Measurements from ENCODE around the gene CTIF. TPM values are rescaled to one million over a fixed set of nuclear protein-coding genes. Genes with fewer than 3 reads are reported as not detected.
A peak's percentile ranks its signal among the peaks of the same experiment; 100 is the strongest.
"Not testable (repeated sequence)": the region's sequence is repeated elsewhere in the genome, so short reads cannot be mapped to it uniquely, and the experiment has no call there.

CTIF gene
- polyA plus RNA-seq, 4 donors: 8.1 to 22.6 (median 11.3) TPM

GRCh38 chr18:48709371-48710062 is 170.7 kb downstream of the CTIF start:
- no peaks in the 10 kb centered on the region for H3K9me3 ChIP-seq (ENCODE audit: control insufficient read depth in 2 of 2, insufficient read depth in 1 of 2, low read depth in 1 of 2, low read length in 1 of 2)
- no peak for FAIRE-seq
- H3K4me3 ChIP-seq (ENCODE audit: low read depth in 1 of 3, low read length in 3 of 3): no peak overlapping the region
- H3K27me3 ChIP-seq (ENCODE audit: control insufficient read depth in 3 of 3, insufficient read depth in 3 of 3, low read length in 3 of 3): no peaks in the 10 kb centered on the region
- DNase-seq: no peak
- H3K36me3 ChIP-seq (ENCODE audit: control insufficient read depth in 3 of 3, insufficient read depth in 2 of 3, low read depth in 1 of 3, low read length in 3 of 3): peaks cover 0 to 20% (median 0%) of the 10 kb centered on the region in 3 donors
- WGBS, 3 donors: 82 to 96% (median 86%) methylated on average over 12 of the region's 12 CpGs
- H3K4me1 ChIP-seq (ENCODE audit: control insufficient read depth in 3 of 3, insufficient read depth in 2 of 3, low read depth in 1 of 3, low read length in 2 of 3): peaks cover 0 to 5% (median 0%) of the 10 kb centered on the region in 3 donors
- H3K27ac ChIP-seq (ENCODE audit: low read depth in 1 of 3, low read length in 2 of 3): peak overlapping the region in 1 of 3 donors; percentile 27

- peak; percentile 26 to 66 for DNase-seq
- no peak for FAIRE-seq
- no peak overlapping the region for H3K27ac ChIP-seq (ENCODE audit: low read depth in 1 of 3, low read length in 2 of 3)
- H3K36me3 ChIP-seq (ENCODE audit: control insufficient read depth in 3 of 3, insufficient read depth in 2 of 3, low read depth in 1 of 3, low read length in 3 of 3): peaks cover 0 to 17% (median 0%) of the 10 kb centered on the region in 3 donors
- peaks cover 0 to 22% (median 5%) of the 10 kb centered on the region in 3 donors for H3K4me1 ChIP-seq (ENCODE audit: control insufficient read depth in 3 of 3, insufficient read depth in 2 of 3, low read depth in 1 of 3, low read length in 2 of 3)
- H3K4me3 ChIP-seq (ENCODE audit: low read depth in 1 of 3, low read length in 3 of 3): no peak overlapping the region
- H3K27me3 ChIP-seq (ENCODE audit: control insufficient read depth in 3 of 3, insufficient read depth in 3 of 3, low read length in 3 of 3): no peaks in the 10 kb centered on the region
- 76 to 80% (median 77%) methylated on average over 15 of the region's 15 CpGs for WGBS, 3 donors
- no peaks in the 10 kb centered on the region for H3K9me3 ChIP-seq (ENCODE audit: control insufficient read depth in 2 of 2, insufficient read depth in 1 of 2, low read depth in 1 of 2, low read length in 1 of 2)
Measured at GRCh38 chr18:48711651-48712486, 173.0 kb downstream of the CTIF start.

GRCh38 chr18:48713309-48713708 is 174.5 kb downstream of the CTIF start:
- no peak overlapping the region for H3K27ac ChIP-seq (ENCODE audit: low read depth in 1 of 3, low read length in 2 of 3)
- WGBS, 3 donors: 86 to 95% (median 92%) methylated on average over 14 of the region's 14 CpGs
- FAIRE-seq: no peak

GRCh38 chr18:48714873-48715272 is 176.0 kb downstream of the CTIF start:
- peaks cover 0 to 20% (median 0%) of the 10 kb centered on the region in 3 donors for H3K36me3 ChIP-seq (ENCODE audit: control insufficient read depth in 3 of 3, insufficient read depth in 2 of 3, low read depth in 1 of 3, low read length in 3 of 3)
- no peaks in the 10 kb centered on the region for H3K27me3 ChIP-seq (ENCODE audit: control insufficient read depth in 3 of 3, insufficient read depth in 3 of 3, low read length in 3 of 3)
- no peak overlapping the region for H3K4me3 ChIP-seq (ENCODE audit: low read depth in 1 of 3, low read length in 3 of 3)
- peaks cover 0 to 22% (median 5%) of the 10 kb centered on the region in 3 donors for H3K4me1 ChIP-seq (ENCODE audit: control insufficient read depth in 3 of 3, insufficient read depth in 2 of 3, low read depth in 1 of 3, low read length in 2 of 3)
- H3K9me3 ChIP-seq (ENCODE audit: control insufficient read depth in 2 of 2, insufficient read depth in 1 of 2, low read depth in 1 of 2, low read length in 1 of 2): peaks cover 0 to 4% of the 10 kb centered on the region in 2 donors
- FAIRE-seq: no peak
- DNase-seq: peak; percentile 53 to 67
- no peak overlapping the region for H3K27ac ChIP-seq (ENCODE audit: low read depth in 1 of 3, low read length in 2 of 3)
- 49 to 71% (median 63%) methylated on average over 6 of the region's 6 CpGs for WGBS, 3 donors

More at GRCh38 chr18:48713309-48713708, 174.5 kb downstream of the CTIF start:
- H3K4me3 ChIP-seq (ENCODE audit: low read depth in 1 of 3, low read length in 3 of 3): no peak overlapping the region
- peaks cover 0 to 18% (median 0%) of the 10 kb centered on the region in 3 donors for H3K36me3 ChIP-seq (ENCODE audit: control insufficient read depth in 3 of 3, insufficient read depth in 2 of 3, low read depth in 1 of 3, low read length in 3 of 3)
- H3K9me3 ChIP-seq (ENCODE audit: control insufficient read depth in 2 of 2, insufficient read depth in 1 of 2, low read depth in 1 of 2, low read length in 1 of 2): peaks cover 0 to 2% of the 10 kb centered on the region in 2 donors
- peaks cover 0 to 22% (median 5%) of the 10 kb centered on the region in 3 donors for H3K4me1 ChIP-seq (ENCODE audit: control insufficient read depth in 3 of 3, insufficient read depth in 2 of 3, low read depth in 1 of 3, low read length in 2 of 3)
- no peaks in the 10 kb centered on the region for H3K27me3 ChIP-seq (ENCODE audit: control insufficient read depth in 3 of 3, insufficient read depth in 3 of 3, low read length in 3 of 3)
- DNase-seq: no peak

GRCh38 chr18:48715711-48716361 is 177.0 kb downstream of the CTIF start:
- H3K4me3 ChIP-seq (ENCODE audit: low read depth in 1 of 3, low read length in 3 of 3): no peak overlapping the region
- H3K27ac ChIP-seq (ENCODE audit: low read depth in 1 of 3, low read length in 2 of 3): peak overlapping the region in 1 of 3 donors; percentile 14

GRCh38 chr18:48717227-48717626 is 178.4 kb downstream of the CTIF start:
- not testable (repeated sequence) for H3K9me3 ChIP-seq (ENCODE audit: control insufficient read depth in 2 of 2, insufficient read depth in 1 of 2, low read depth in 1 of 2, low read length in 1 of 2); H3K4me3 ChIP-seq (ENCODE audit: low read depth in 1 of 3, low read length in 3 of 3); DNase-seq; FAIRE-seq; H3K27ac ChIP-seq (ENCODE audit: low read depth in 1 of 3, low read length in 2 of 3); H3K27me3 ChIP-seq (ENCODE audit: control insufficient read depth in 3 of 3, insufficient read depth in 3 of 3, low read length in 3 of 3)
- 93 to 98% (median 96%) methylated on average over 9 of the region's 9 CpGs for WGBS, 3 donors
- H3K36me3 ChIP-seq (ENCODE audit: control insufficient read depth in 3 of 3, insufficient read depth in 2 of 3, low read depth in 1 of 3, low read length in 3 of 3): peaks cover 0 to 19% (median 0%) of the 10 kb centered on the region in 3 donors
- H3K4me1 ChIP-seq (ENCODE audit: control insufficient read depth in 3 of 3, insufficient read depth in 2 of 3, low read depth in 1 of 3, low read length in 2 of 3): peaks cover 0 to 20% (median 5%) of the 10 kb centered on the region in 3 donors

More at GRCh38 chr18:48715711-48716361, 177.0 kb downstream of the CTIF start:
- H3K36me3 ChIP-seq (ENCODE audit: control insufficient read depth in 3 of 3, insufficient read depth in 2 of 3, low read depth in 1 of 3, low read length in 3 of 3): peaks cover 0 to 23% (median 0%) of the 10 kb centered on the region in 3 donors
- H3K4me1 ChIP-seq (ENCODE audit: control insufficient read depth in 3 of 3, insufficient read depth in 2 of 3, low read depth in 1 of 3, low read length in 2 of 3): peaks cover 0 to 22% (median 5%) of the 10 kb centered on the region in 3 donors
- DNase-seq (peak; percentile 24 to 73), FAIRE-seq (no peak)
- peaks cover 0 to 4% of the 10 kb centered on the region in 2 donors for H3K9me3 ChIP-seq (ENCODE audit: control insufficient read depth in 2 of 2, insufficient read depth in 1 of 2, low read depth in 1 of 2, low read length in 1 of 2)
- 30 to 66% (median 53%) methylated on average over 10 of the region's 10 CpGs for WGBS, 3 donors
- no peaks in the 10 kb centered on the region for H3K27me3 ChIP-seq (ENCODE audit: control insufficient read depth in 3 of 3, insufficient read depth in 3 of 3, low read length in 3 of 3)

GRCh38 chr18:48718251-48718959 is 179.6 kb downstream of the CTIF start:
- Histone ChIP-seq H3K9me3 (ENCODE audit: control insufficient read depth in 2 of 2, insufficient read depth in 1 of 2, low read depth in 1 of 2, low read length in 1 of 2) (peaks cover 0 to 4% of the 10 kb centered on the region in 2 donors), H3K4me3 (ENCODE audit: low read depth in 1 of 3, low read length in 3 of 3) (no peak overlapping the region), H3K36me3 (ENCODE audit: control insufficient read depth in 3 of 3, insufficient read depth in 2 of 3, low read depth in 1 of 3, low read length in 3 of 3) (peaks cover 0 to 18% (median 0%) of the 10 kb centered on the region in 3 donors), H3K27me3 (ENCODE audit: control insufficient read depth in 3 of 3, insufficient read depth in 3 of 3, low read length in 3 of 3) (no peaks in the 10 kb centered on the region), H3K27ac (ENCODE audit: low read depth in 1 of 3, low read length in 2 of 3) (no peak overlapping the region), H3K4me1 (ENCODE audit: control insufficient read depth in 3 of 3, insufficient read depth in 2 of 3, low read depth in 1 of 3, low read length in 2 of 3) (peaks cover 0 to 20% (median 5%) of the 10 kb centered on the region in 3 donors)
- no peak for DNase-seq
- FAIRE-seq: no peak
- 97 to 99% (median 97%) methylated on average over 10 of the region's 10 CpGs for WGBS, 3 donors

All from small intestine (tissue), 7 donors.